OCI-LY3 (cell line): Measurements from ENCODE around the gene SEL1L2.

Source experiments
- CTCF ChIP-seq: fragments of 200-600, 300-600 bp; sonication (generic); IDR thresholded peaks from 2 replicates; pipeline ENCODE4 v1.5.1; 2014; ENCODE audit warnings: antibody characterized with exemption, low read length, low read depth
- EZH2phosphoT487 ChIP-seq: fragments of 200-600 bp; shearing (Covaris generic); IDR thresholded peaks from 2 replicates; pipeline ENCODE4 v1.6.1; 2018; ENCODE audit warnings: antibody characterized with exemption, mixed run types, low read depth

GRCh38 chr20:13991311-13991710 lies 897 bp upstream of the SEL1L2 start:
- TF ChIP-seq CTCF: no peak
- no peak for TF ChIP-seq EZH2phosphoT487
